K562 (cell line): ENCODE data around the gene HMGCLL1. TPM values are rescaled to one million over a fixed set of nuclear protein-coding genes. Genes with fewer than 3 reads are reported as not detected.

Experiments used
- ATAC-seq: fragments of 200-7000 bp; cut with Tn5 transposase; 3 replicates; pipeline ENCODE4 v1.9.1; 2020; ENCODE audit warnings: moderate library complexity
- BruUV-seq: library from RNA; stranded (reverse); fragments of 400-500 nt; replicated peaks from 2 replicates; lab custom pipeline; 2021; lab: Mats Ljungman, UMichigan
- CTCF ChIA-PET: fragments of 300-600 bp; formaldehyde crosslinking; extraction: SDS; loops from one replicate; lab custom pipeline; 2021; ENCODE audit warnings: low intra/inter-chr PET ratio; lab: Yijun Ruan, JAX
- POLR2A ChIA-PET: fragments of 300-600, 350-650 bp; sonication (Branson Sonifier 250); formaldehyde crosslinking; extraction: SDS; loops from one replicate; lab custom pipeline; 2021; ENCODE audit warnings: antibody characterized with exemption, inconsistent platforms; lab: Yijun Ruan, JAX
- DNase-seq, 4 experiments: peaks; one replicate each; pipeline versions ENCODE4 v3.0.0 to v3.0.0-alpha.2; 2011 to 2018; ENCODE audit warnings: low spot score in 3 of 4, mixed read lengths in 3 of 4; ENCODE audit errors: extremely low read depth in 1 of 4
- FAIRE-seq: peaks from 2 replicates; lab custom pipeline; 2011; peaks lifted over from hg19 to GRCh38; lab: Jason Lieb, UNC
- H2AFZ ChIP-seq: 2 replicates; pipeline ENCODE4 v1.6.0; 2011; ENCODE audit warnings: low read depth, low read length, control low read depth, inconsistent platforms
- H3K27ac ChIP-seq: fragments of 200-600 bp; 3 replicates; pipeline ENCODE4 v1.8.0; 2011; ENCODE audit warnings: low read depth, mild to moderate bottlenecking, control low read depth, inconsistent platforms, low read length, moderate library complexity, mixed read lengths; ENCODE audit errors: extremely low read depth
- H3K27me3 ChIP-seq, 2 experiments: fragments of 300-600 bp in 1 of 2; 2 replicates in 1 of 2; 3 replicates in 1 of 2; pipeline versions ENCODE4 v1.6.0 to v1.8.0; 2011; ENCODE audit warnings: inconsistent platforms in 2 of 2, low read length in 2 of 2, mild to moderate bottlenecking in 1 of 2, mixed read lengths in 1 of 2, moderate library complexity in 1 of 2; ENCODE audit not compliant: control insufficient read depth in 2 of 2, insufficient read depth in 2 of 2
- H3K36me3 ChIP-seq: fragments of 300-600 bp; 3 replicates; pipeline ENCODE4 v1.8.0; 2011; ENCODE audit warnings: mild to moderate bottlenecking, low read length, inconsistent platforms; ENCODE audit not compliant: control insufficient read depth, insufficient read depth
- H3K4me1 ChIP-seq, 2 experiments: fragments of 200-600 bp in 1 of 2; replicated peaks in 1 of 2; 2 replicates in 1 of 2; 3 replicates in 1 of 2; pipeline versions ENCODE4 v1.5.1 to v1.8.0; 2011; ENCODE audit warnings: inconsistent platforms in 2 of 2, low read length in 2 of 2, mild to moderate bottlenecking in 1 of 2, mixed read lengths in 1 of 2, moderate library complexity in 1 of 2; ENCODE audit not compliant: control insufficient read depth in 2 of 2, insufficient read depth in 2 of 2
- H3K4me2 ChIP-seq: 2 replicates; pipeline ENCODE4 v1.6.1; 2011; ENCODE audit warnings: low read length, control low read depth, inconsistent platforms, mixed read lengths; ENCODE audit not compliant: insufficient read depth
- H3K4me3 ChIP-seq: fragments of 200-600 bp; sonication (generic), shearing (Covaris generic); 2 replicates; pipeline ENCODE4 v1.5.1; 2016; ENCODE audit warnings: control low read depth, inconsistent platforms
- H3K79me2 ChIP-seq: fragments of 200-600 bp; 3 replicates; pipeline ENCODE4 v1.8.0; 2011; ENCODE audit warnings: low read length, inconsistent platforms; ENCODE audit not compliant: control insufficient read depth, insufficient read depth
- H3K9ac ChIP-seq, 2 experiments: 2 replicates each; pipeline versions ENCODE4 v1.6.0 to v1.6.1; 2011; ENCODE audit warnings: low read depth in 2 of 2, low read length in 2 of 2, control low read depth in 1 of 2, inconsistent platforms in 1 of 2, mild to moderate bottlenecking in 1 of 2, mixed read lengths in 1 of 2; ENCODE audit not compliant: insufficient read depth in 1 of 2
- H3K9me1 ChIP-seq: one replicate; pipeline ENCODE4 v1.6.0; 2011; ENCODE audit warnings: inconsistent platforms, mild to moderate bottlenecking, low read length, moderate library complexity; ENCODE audit not compliant: control insufficient read depth, insufficient read depth
- H3K9me3 ChIP-seq: replicated peaks from 2 replicates; pipeline ENCODE4 v1.5.1; 2011; ENCODE audit warnings: low read depth, low read length, inconsistent platforms; ENCODE audit not compliant: control insufficient read depth, insufficient read depth
- H4K20me1 ChIP-seq: replicated peaks from 2 replicates; pipeline ENCODE4 v1.6.1; 2011; ENCODE audit warnings: low read length, inconsistent platforms, mixed read lengths; ENCODE audit not compliant: control insufficient read depth, insufficient read depth
- CHD2 ChIP-seq: IDR thresholded peaks from 2 replicates; pipeline ENCODE4 v1.6.1; 2011; ENCODE audit warnings: low read depth, low read length
- CXXC5 ChIP-seq: fragments of 250-450 bp; sonication (Bioruptor Pico); IDR thresholded peaks from 2 replicates; pipeline ENCODE4 v1.8.0; 2022; ENCODE audit warnings: inconsistent platforms, mild to moderate bottlenecking, moderate library complexity
- FOXP1 ChIP-seq: sonication (generic); formaldehyde crosslinking; IDR thresholded peaks from 2 replicates; pipeline ENCODE4 v1.8.0; 2022; ENCODE audit warnings: mild to moderate bottlenecking, missing genetic modification reagents
- NFIX ChIP-seq: fragments of 250-450 bp; sonication (Bioruptor Pico); IDR thresholded peaks from 2 replicates; pipeline ENCODE4 v1.4.0; 2020; ENCODE audit warnings: low read depth, mild to moderate bottlenecking, moderate library complexity
- PHTF2 ChIP-seq: fragments of 250-450 bp; sonication (Bioruptor Pico); IDR thresholded peaks from 2 replicates; pipeline ENCODE4 v1.5.0; 2021; ENCODE audit warnings: mild to moderate bottlenecking
- SOX6 ChIP-seq: fragments of 450-650 bp; IDR thresholded peaks from 2 replicates; pipeline ENCODE4 v1.6.1; 2014; ENCODE audit warnings: mild to moderate bottlenecking
- ZNF197 ChIP-seq: fragments of 200-800 bp; sonication (Bioruptor generic); IDR thresholded peaks from 2 replicates; pipeline ENCODE4 v1.6.1; 2016; ENCODE audit warnings: low read depth, missing genetic modification characterization, missing compliant biosample characterization
- ZNF75A ChIP-seq: fragments of 450-650 bp; formaldehyde crosslinking; IDR thresholded peaks from 2 replicates; pipeline ENCODE4 v1.4.0; 2020; ENCODE audit warnings: mild to moderate bottlenecking
- ZNF780A ChIP-seq: fragments of 250-450 bp; sonication (Bioruptor Pico); IDR thresholded peaks from 2 replicates; pipeline ENCODE4 v1.5.0; 2021; ENCODE audit warnings: mild to moderate bottlenecking
- WGBS: fragments of 100-300 bp; shearing (Covaris generic); methylation state at CpG from one replicate; pipeline ENCODE4 v1.1.6; 2016; ENCODE audit warnings: low coverage, mixed read lengths; ENCODE audit not compliant: insufficient coverage; ENCODE audit errors: missing lambda C conversion rate; 5-methylcytosine and 5-hydroxymethylcytosine counted together
- in situ Hi-C: fragments of 300-500 bp; cut with MboI; formaldehyde crosslinking; loops from 4 replicates; pipeline ENCODE4 v1.15.0; 2018; ENCODE audit warnings: inconsistent platforms, mixed read lengths
- intact Hi-C: fragments of 100-400 bp; cut with micrococcal nuclease; formaldehyde crosslinking; loops from 2 replicates; pipeline ENCODE4 v1.14.2; 2022
- polyA plus RNA-seq, 8 experiments: library from polyadenylated mRNA; depleted of rRNA in 4 of 8; stranded (reverse) in 5 of 8; unstranded in 3 of 8; fragments of >200 nt; fragmentation: Nextera tagmentation in 2 of 8; fragmentation: Illumina TruSeq in 1 of 8; extraction: Ambion mirVana in 2 of 8; extraction: Trizol in 1 of 8; gene quantifications; 2 replicates each; pipeline versions ENCODE4 v1.2.1 to v1.2.3, GENCODE V29; 2011 to 2014; ENCODE audit warnings: inconsistent platforms in 1 of 8, missing spikeins in 1 of 8
- total RNA-seq, 7 experiments: library from RNA; depleted of rRNA in 6 of 7; stranded (reverse); fragments of >200 nt in 6 of 7; fragmentation: Illumina TruSeq in 2 of 7; extraction: Trizol in 2 of 7; gene quantifications; 2 replicates each; pipeline versions ENCODE4 v1.2.1 to v1.2.3, GENCODE V29; 2011 to 2021; ENCODE audit warnings: low replicate concordance in 1 of 7
- TF ChIP-seq, protein P1 (sequence below): fragments of 200-800 bp; sonication (Bioruptor generic); IDR thresholded peaks from 2 replicates; pipeline ENCODE4 v1.6.1; 2017; ENCODE audit warnings: missing genetic modification characterization, missing compliant biosample characterization
- TF ChIP-seq, protein P2 (sequence below): fragments of 450-650 bp; formaldehyde crosslinking; IDR thresholded peaks from 2 replicates; pipeline ENCODE4 v1.4.0; 2020; ENCODE audit warnings: mild to moderate bottlenecking, mixed read lengths

The HMGCLL1 gene
- total and polyA plus RNA-seq, 9 of the 15 experiments (the other 6 are each of a cell fraction or from before 2014, with no cell fraction given): not detected

DNA sequence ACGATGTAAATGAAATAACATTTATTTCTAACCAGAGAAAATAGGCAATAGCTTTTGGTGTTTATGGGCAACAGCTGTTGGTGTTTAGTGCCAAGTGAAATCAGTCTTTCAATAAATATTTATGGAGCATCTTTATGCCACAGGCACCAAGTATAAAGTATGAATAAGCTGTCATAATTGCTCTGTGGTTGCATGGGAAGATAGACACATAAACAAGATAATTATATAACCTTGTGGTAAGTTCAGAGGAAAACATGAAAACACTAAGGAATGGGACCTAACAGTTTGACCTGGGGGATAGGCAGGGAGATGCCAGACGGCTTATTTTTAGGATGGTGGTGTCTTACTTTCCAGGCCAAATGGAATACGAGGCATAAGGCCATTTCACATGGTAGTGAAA lies 140.8 kb downstream of the HMGCLL1 start:
- ATAC-seq: no peak
- H3K4me3 ChIP-seq: no peak overlapping the region
- CTCF ChIA-PET: no interaction called here
- 2% methylated on average over 3 of the region's 3 CpGs for WGBS
- H3K4me2 ChIP-seq: no peak overlapping the region
- H3K9ac ChIP-seq: no peak overlapping the region
- H3K4me1 ChIP-seq: no peaks in the 10 kb centered on the region
- no peaks in the 10 kb centered on the region for H3K79me2 ChIP-seq
- no peaks in the 10 kb centered on the region for H4K20me1 ChIP-seq
- H2AFZ ChIP-seq: no peak overlapping the region
- no peak overlapping the region for H3K27ac ChIP-seq
- TF ChIP-seq ZNF197: no peak
- TF ChIP-seq, all 486 proteins: peak for 0
- Histone ChIP-seq H3K9me3 (no peaks in the 10 kb centered on the region; the same call in 1 of the 2 replicates), H3K9me1 (no peaks in the 10 kb centered on the region), H3K27me3 (no peaks in the 10 kb centered on the region), H3K36me3 (no peaks in the 10 kb centered on the region)
- intact Hi-C loops (no loop called here), in situ Hi-C loops (no loop called here)
- DNase-seq: no peak
- no peak for FAIRE-seq
- POLR2A ChIA-PET: no interaction called here
- no TSS peak for BruUV-seq

DNA sequence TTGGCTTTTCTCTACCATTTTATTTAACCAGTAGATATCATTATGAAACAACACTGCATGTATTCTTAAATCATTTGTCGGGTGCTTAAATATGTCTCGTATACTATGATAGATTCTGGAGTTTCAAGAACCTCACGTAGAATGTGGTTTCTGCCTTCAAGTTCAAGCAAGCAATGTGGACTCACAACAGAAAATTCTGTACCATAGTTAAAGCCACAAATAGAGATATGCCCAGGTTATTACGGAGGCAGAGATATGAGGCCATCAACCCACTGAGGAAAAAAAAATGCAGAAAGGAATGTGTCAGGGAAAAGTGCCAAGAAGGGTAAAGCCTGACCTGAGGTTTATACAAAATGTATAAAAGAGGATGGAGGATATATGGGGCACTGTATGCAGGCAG lies 141.9 kb downstream of the HMGCLL1 start:
- FAIRE-seq (no peak), ATAC-seq (no peak), DNase-seq (no peak)
- Histone ChIP-seq H3K27me3 (no peaks in the 10 kb centered on the region), H3K9me1 (no peaks in the 10 kb centered on the region), H3K36me3 (no peaks in the 10 kb centered on the region), H3K9ac (no peak overlapping the region), H3K27ac (no peak overlapping the region), H3K4me3 (no peak overlapping the region), H4K20me1 (no peaks in the 10 kb centered on the region), H3K4me2 (no peak overlapping the region), H2AFZ (no peak overlapping the region), H3K9me3 (no peaks in the 10 kb centered on the region; the same call in 1 of the 2 replicates), H3K4me1 (no peaks in the 10 kb centered on the region), H3K79me2 (no peaks in the 10 kb centered on the region)
- CTCF ChIA-PET: no interaction called here
- in situ Hi-C loops: no loop called here
- POLR2A ChIA-PET: no interaction called here
- intact Hi-C loops: no loop called here
- 0% methylated on average over 4 of the region's 4 CpGs for WGBS
- BruUV-seq: no TSS peak
- TF ChIP-seq, protein P1, sequence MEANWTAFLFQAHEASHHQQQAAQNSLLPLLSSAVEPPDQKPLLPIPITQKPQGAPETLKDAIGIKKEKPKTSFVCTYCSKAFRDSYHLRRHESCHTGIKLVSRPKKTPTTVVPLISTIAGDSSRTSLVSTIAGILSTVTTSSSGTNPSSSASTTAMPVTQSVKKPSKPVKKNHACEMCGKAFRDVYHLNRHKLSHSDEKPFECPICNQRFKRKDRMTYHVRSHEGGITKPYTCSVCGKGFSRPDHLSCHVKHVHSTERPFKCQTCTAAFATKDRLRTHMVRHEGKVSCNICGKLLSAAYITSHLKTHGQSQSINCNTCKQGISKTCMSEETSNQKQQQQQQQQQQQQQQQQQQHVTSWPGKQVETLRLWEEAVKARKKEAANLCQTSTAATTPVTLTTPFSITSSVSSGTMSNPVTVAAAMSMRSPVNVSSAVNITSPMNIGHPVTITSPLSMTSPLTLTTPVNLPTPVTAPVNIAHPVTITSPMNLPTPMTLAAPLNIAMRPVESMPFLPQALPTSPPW (CRISPR knock-in tag): no peak
- no peak for TF ChIP-seq NFIX (CRISPR knock-in tag)
- no peak for TF ChIP-seq SOX6
- TF ChIP-seq CXXC5 (CRISPR knock-in tag): no peak
- no peak for TF ChIP-seq ZNF780A (CRISPR knock-in tag)
- TF ChIP-seq ZNF75A (CRISPR knock-in tag): no peak
- TF ChIP-seq FOXP1: no peak
- TF ChIP-seq, protein P2, sequence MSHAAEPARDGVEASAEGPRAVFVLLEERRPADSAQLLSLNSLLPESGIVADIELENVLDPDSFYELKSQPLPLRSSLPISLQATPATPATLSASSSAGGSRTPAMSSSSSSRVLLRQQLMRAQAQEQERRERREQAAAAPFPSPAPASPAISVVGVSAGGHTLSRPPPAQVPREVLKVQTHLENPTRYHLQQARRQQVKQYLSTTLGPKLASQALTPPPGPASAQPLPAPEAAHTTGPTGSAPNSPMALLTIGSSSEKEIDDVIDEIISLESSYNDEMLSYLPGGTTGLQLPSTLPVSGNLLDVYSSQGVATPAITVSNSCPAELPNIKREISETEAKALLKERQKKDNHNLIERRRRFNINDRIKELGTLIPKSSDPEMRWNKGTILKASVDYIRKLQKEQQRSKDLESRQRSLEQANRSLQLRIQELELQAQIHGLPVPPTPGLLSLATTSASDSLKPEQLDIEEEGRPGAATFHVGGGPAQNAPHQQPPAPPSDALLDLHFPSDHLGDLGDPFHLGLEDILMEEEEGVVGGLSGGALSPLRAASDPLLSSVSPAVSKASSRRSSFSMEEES (CRISPR knock-in tag): no peak
- no peak for TF ChIP-seq PHTF2 (CRISPR knock-in tag)
- TF ChIP-seq CHD2: no peak
